Renal cortex interstitium (tissue), 11 donors: ENCODE measurements around the gene VAV3. TPM values are rescaled to one million over a fixed set of nuclear protein-coding genes. Genes with fewer than 3 reads are reported as not detected.

Experiments
- DNase-seq, 11 donors: peaks; one replicate each; pipeline ENCODE4 v3.0.0-alpha.2; 2013; ENCODE audit warnings: low read depth in 9 of 11, low spot score in 4 of 11; ENCODE audit errors: extremely low read depth in 1 of 11
- polyA plus RNA-seq, 3 donors: library from polyadenylated mRNA; unstranded; fragments of 120-200 nt; gene quantifications; one replicate each; pipeline ENCODE4 v1.2.1, GENCODE V29; 2013; ENCODE audit not compliant: insufficient read length in 3 of 3

VAV3 gene
- polyA plus RNA-seq, 3 donors = 118 to 153 (median 149) TPM

- DNase-seq = no peak
Measured at GRCh38 chr1:107821340-107821739, 143.6 kb downstream of the VAV3 start.

- DNase-seq = no peak
Measured at GRCh38 chr1:107820801-107821200, 144.2 kb downstream of the VAV3 start.

- DNase-seq = no peak
Measured at GRCh38 chr1:107817935-107818334, 147.0 kb downstream of the VAV3 start.

- no peak for DNase-seq
Measured at GRCh38 chr1:107817206-107817605, 147.8 kb downstream of the VAV3 start.

- DNase-seq = no peak
Measured at GRCh38 chr1:107810291-107810951, 154.6 kb downstream of the VAV3 start.

GRCh38 chr1:107807855-107808254 is 157.1 kb downstream of the VAV3 start:
- no peak for DNase-seq

- DNase-seq = no peak
Measured at GRCh38 chr1:107807405-107807804, 157.6 kb downstream of the VAV3 start.

- DNase-seq = no peak
Measured at GRCh38 chr1:107806902-107807301, 158.1 kb downstream of the VAV3 start.

- no peak for DNase-seq
Measured at GRCh38 chr1:107804741-107805140, 160.2 kb downstream of the VAV3 start.

- DNase-seq = no peak
Measured at GRCh38 chr1:107804134-107804533, 160.8 kb downstream of the VAV3 start.

GRCh38 chr1:107803579-107803978 is 161.4 kb downstream of the VAV3 start:
- DNase-seq = peak in 3 of 11 donors; percentile 3 to 24 (median 9)

- DNase-seq = no peak
Measured at GRCh38 chr1:107802654-107803053, 162.3 kb downstream of the VAV3 start.

- no peak for DNase-seq
Measured at GRCh38 chr1:107795994-107796393, 169.0 kb downstream of the VAV3 start.

GRCh38 chr1:107795441-107795840 is 169.5 kb downstream of the VAV3 start:
- no peak for DNase-seq

- no peak for DNase-seq
Measured at GRCh38 chr1:107794571-107794970, 170.4 kb downstream of the VAV3 start.

GRCh38 chr1:107793896-107794453 is 171.0 kb downstream of the VAV3 start:
- DNase-seq = no peak

- no peak for DNase-seq
Measured at GRCh38 chr1:107791348-107791747, 173.6 kb downstream of the VAV3 start.

GRCh38 chr1:107789817-107790524 is 175.0 kb downstream of the VAV3 start:
- DNase-seq = no peak

- DNase-seq = no peak
Measured at GRCh38 chr1:107788206-107789202, 176.5 kb downstream of the VAV3 start.
